Femur (tissue), 1 donor: ENCODE results near the gene PCP4L1.
A peak's percentile ranks its signal among the peaks of the same experiment; 100 is the strongest.
"Not testable (repeated sequence)": the region's sequence is repeated elsewhere in the genome, so short reads cannot be mapped to it uniquely, and the experiment has no call there.

Experiments used
- DNase-seq: peaks from one replicate; pipeline ENCODE4 v3.0.0-alpha.2; 2017

Gene PCP4L1

GRCh38 chr1:161229896-161230295 is 28.6 kb upstream of the PCP4L1 start:
- no peak for DNase-seq

- no peak for DNase-seq
Measured at GRCh38 chr1:161230762-161231161, 27.8 kb upstream of the PCP4L1 start.

GRCh38 chr1:161233102-161233501 is 25.4 kb upstream of the PCP4L1 start:
- DNase-seq, result no peak

- no peak for DNase-seq
Measured at GRCh38 chr1:161235957-161236775, 22.4 kb upstream of the PCP4L1 start.

- DNase-seq, result no peak
Measured at GRCh38 chr1:161238039-161238473, 20.5 kb upstream of the PCP4L1 start, which contains the start of gene NR1I3. Gene NR1I3 (minus strand): TSS chr1:161238203. CDS start chr1:161236565, 1,638 bp downstream.

GRCh38 chr1:161241682-161242081 is 16.9 kb upstream of the PCP4L1 start:
- DNase-seq, result no peak

- DNase-seq, result no peak
Measured at GRCh38 chr1:161242313-161242712, 16.2 kb upstream of the PCP4L1 start.

- DNase-seq, result no peak
Measured at GRCh38 chr1:161244888-161245287, 13.7 kb upstream of the PCP4L1 start.

- DNase-seq, result not testable (repeated sequence)
Measured at GRCh38 chr1:161250100-161250499, 8.4 kb upstream of the PCP4L1 start.

GRCh38 chr1:161250829-161251228 is 7.7 kb upstream of the PCP4L1 start:
- DNase-seq, result no peak

GRCh38 chr1:161251579-161251978 is 7.0 kb upstream of the PCP4L1 start:
- DNase-seq, result no peak

GRCh38 chr1:161255302-161255701 is 3.2 kb upstream of the PCP4L1 start:
- DNase-seq, result not testable (repeated sequence)

GRCh38 chr1:161255955-161256520 is 2.5 kb upstream of the PCP4L1 start:
- not testable (repeated sequence) for DNase-seq

GRCh38 chr1:161257109-161257508 is 1.4 kb upstream of the PCP4L1 start:
- not testable (repeated sequence) for DNase-seq

GRCh38 chr1:161259345-161259702 is 779 bp downstream of the PCP4L1 start:
- no peak for DNase-seq

GRCh38 chr1:161259765-161260164 is 1.2 kb downstream of the PCP4L1 start:
- DNase-seq, result no peak

GRCh38 chr1:161260376-161261260 is 2.1 kb downstream of the PCP4L1 start:
- DNase-seq, result no peak

GRCh38 chr1:161261261-161262235 is 3.0 kb downstream of the PCP4L1 start:
- no peak for DNase-seq

GRCh38 chr1:161265305-161265704 is 6.8 kb downstream of the PCP4L1 start:
- DNase-seq, result no peak

GRCh38 chr1:161266202-161266601 is 7.7 kb downstream of the PCP4L1 start:
- DNase-seq, result peak; percentile 38

- DNase-seq, result no peak
Measured at GRCh38 chr1:161266836-161267235, 8.3 kb downstream of the PCP4L1 start.

GRCh38 chr1:161267321-161267720 is 8.8 kb downstream of the PCP4L1 start:
- DNase-seq, result no peak
